ENCODE measurements around the gene RNF149.
A peak's percentile ranks its signal among the peaks of the same experiment; 100 is the strongest.

Gene RNF149

DNA sequence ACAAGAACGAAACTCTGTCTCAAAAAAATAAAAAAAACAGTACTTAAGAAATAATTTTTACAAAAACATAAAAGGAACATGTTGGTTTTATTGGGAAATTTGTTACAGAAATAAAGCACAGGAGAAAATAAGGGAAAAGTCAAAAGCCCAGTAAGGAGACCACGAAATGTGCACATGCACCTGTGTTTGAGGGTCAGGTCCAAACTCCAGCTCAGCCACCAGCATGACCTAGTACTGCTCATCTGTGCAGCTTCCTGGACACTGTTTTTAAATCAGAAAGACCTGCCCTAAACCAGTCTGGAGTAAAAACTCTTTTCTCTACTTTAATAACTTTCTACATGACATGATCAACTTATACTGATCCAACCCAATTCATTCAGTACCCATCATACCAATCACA lies 21.2 kb downstream of the RNF149 start:
- no peak overlapping the region for H3K4me3 ChIP-seq (replicated peaks in 1 of 2; ENCODE audit: low read depth in 2 of 2, low read length in 2 of 2)
- DNase-seq (ENCODE audit: low read depth in 2 of 2): no peak
- TF ChIP-seq, protein P1, sequence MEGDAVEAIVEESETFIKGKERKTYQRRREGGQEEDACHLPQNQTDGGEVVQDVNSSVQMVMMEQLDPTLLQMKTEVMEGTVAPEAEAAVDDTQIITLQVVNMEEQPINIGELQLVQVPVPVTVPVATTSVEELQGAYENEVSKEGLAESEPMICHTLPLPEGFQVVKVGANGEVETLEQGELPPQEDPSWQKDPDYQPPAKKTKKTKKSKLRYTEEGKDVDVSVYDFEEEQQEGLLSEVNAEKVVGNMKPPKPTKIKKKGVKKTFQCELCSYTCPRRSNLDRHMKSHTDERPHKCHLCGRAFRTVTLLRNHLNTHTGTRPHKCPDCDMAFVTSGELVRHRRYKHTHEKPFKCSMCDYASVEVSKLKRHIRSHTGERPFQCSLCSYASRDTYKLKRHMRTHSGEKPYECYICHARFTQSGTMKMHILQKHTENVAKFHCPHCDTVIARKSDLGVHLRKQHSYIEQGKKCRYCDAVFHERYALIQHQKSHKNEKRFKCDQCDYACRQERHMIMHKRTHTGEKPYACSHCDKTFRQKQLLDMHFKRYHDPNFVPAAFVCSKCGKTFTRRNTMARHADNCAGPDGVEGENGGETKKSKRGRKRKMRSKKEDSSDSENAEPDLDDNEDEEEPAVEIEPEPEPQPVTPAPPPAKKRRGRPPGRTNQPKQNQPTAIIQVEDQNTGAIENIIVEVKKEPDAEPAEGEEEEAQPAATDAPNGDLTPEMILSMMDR (IDR thresholded peaks at IDR 0.05; ENCODE audit: low read depth, low read length): no peak

DNA sequence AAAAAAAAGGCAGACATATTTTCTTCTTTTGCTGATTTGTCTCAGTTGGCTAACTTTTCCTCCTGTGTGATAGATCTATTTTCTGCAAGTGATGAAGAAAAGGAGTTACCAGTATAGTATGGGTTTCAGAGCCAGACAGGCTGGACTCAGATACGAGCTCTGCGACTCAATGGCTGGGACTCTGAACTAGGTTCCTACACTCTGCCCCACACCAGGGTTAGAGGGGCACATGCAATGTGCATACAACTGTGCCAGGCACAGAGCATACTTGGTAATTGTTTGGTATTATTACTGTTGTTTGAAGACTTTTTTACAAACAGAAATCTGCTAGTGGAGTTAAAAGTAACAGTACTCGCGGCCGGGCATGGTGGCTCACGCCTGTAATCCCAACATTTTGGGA lies 21.8 kb downstream of the RNF149 start:
- TF ChIP-seq, protein P1 (IDR thresholded peaks at IDR 0.05; ENCODE audit: low read depth, low read length): no peak
- no peak for DNase-seq (ENCODE audit: low read depth in 2 of 2)
- no peak overlapping the region for H3K4me3 ChIP-seq (replicated peaks in 1 of 2; ENCODE audit: low read depth in 2 of 2, low read length in 2 of 2)

DNA sequence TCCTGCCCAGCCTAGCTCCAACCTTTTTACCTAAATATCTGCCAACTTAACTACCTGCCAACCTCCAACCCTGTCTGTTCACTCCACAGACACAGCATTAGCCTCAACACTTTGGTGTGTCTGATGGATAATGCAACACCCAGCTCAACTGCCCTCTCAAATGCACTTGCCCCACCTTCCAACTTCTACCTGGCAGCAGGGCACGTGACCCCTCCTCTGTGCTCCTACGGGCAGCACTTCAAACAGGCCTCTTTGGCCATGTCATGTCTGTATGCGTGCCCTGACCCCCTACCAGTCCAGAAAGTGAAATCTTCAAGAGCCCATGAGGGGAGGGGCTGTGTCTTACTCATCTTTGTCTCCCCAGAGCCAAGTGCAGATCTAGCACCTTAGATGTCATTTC lies 25.5 kb downstream of the RNF149 start:
- TF ChIP-seq, protein P1 (IDR thresholded peaks at IDR 0.05; ENCODE audit: low read depth, low read length): no peak
- DNase-seq (ENCODE audit: low read depth in 2 of 2): no peak
- no peak overlapping the region for H3K4me3 ChIP-seq (replicated peaks in 1 of 2; ENCODE audit: low read depth in 2 of 2, low read length in 2 of 2)

DNA sequence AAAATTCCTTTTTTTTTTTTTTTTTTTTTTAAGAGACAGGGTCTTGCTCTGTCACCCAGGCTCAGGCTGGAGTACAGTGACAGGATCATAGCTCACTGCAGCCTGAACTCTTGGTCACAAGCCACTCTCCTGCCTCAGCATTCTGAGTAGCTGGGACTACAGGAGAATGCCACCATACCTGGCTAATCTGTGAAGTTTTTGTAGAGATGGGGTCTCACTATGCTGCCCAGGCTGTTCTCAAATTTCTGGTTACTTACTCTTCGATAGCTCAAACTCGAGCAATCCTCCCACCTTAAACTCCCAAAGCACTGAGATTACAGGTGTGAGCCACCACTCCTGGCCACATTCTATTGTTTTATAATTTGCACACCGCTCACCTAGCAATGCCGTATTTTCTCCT lies 27.0 kb downstream of the RNF149 start:
- no peak for DNase-seq (ENCODE audit: low read depth in 2 of 2)
- TF ChIP-seq, protein P1 (IDR thresholded peaks at IDR 0.05; ENCODE audit: low read depth, low read length): no peak
- H3K4me3 ChIP-seq (replicated peaks in 1 of 2; ENCODE audit: low read depth in 2 of 2, low read length in 2 of 2): no peak overlapping the region

DNA sequence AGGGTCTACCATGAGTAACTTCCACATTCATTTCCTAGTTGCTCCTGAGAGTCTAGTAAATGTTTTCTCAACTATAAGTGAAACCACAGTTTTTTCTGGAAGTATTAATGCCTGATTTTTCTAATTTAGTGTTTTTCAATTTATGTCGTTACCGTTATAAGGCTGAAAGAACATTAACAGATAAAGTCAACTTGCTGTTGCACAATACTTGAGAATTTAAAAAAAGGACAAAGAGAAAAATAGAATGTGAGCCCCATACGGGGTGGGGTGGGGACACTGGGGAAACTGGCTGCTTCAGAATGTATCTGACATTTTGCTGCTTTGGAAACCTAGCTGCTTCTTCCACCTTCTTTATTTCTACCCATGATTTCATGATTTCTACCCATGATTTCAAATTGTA lies 29.6 kb downstream of the RNF149 start:
- no peak for DNase-seq (ENCODE audit: low read depth in 2 of 2)
- H3K4me3 ChIP-seq (replicated peaks in 1 of 2; ENCODE audit: low read depth in 2 of 2, low read length in 2 of 2): no peak overlapping the region
- TF ChIP-seq, protein P1 (IDR thresholded peaks at IDR 0.05; ENCODE audit: low read depth, low read length): no peak

DNA sequence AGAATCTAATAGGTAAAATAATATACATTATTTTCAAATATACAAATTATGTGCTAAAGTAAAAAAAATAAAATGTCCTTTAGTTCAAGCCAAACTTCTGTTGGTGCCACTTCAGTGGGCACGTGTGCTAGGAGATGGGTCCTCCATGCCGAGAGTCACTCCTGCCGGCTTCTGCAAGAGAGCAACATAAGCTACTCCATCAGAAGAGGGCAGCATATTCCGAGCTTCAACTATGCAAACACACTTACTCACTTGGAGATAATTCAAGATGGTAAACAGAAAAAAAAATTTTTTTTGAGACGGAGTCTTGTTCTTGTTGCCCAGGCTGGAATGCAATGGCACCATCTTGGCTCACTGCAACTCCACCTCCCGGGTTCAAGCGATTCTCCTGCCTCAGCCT lies 31.4 kb downstream of the RNF149 start:
- TF ChIP-seq, protein P1 (IDR thresholded peaks at IDR 0.05; ENCODE audit: low read depth, low read length): peak; percentile 7
- DNase-seq (ENCODE audit: low read depth in 2 of 2): peak; percentile 15 to 54
- H3K4me3 ChIP-seq (replicated peaks in 1 of 2; ENCODE audit: low read depth in 2 of 2, low read length in 2 of 2): no peak overlapping the region

DNA sequence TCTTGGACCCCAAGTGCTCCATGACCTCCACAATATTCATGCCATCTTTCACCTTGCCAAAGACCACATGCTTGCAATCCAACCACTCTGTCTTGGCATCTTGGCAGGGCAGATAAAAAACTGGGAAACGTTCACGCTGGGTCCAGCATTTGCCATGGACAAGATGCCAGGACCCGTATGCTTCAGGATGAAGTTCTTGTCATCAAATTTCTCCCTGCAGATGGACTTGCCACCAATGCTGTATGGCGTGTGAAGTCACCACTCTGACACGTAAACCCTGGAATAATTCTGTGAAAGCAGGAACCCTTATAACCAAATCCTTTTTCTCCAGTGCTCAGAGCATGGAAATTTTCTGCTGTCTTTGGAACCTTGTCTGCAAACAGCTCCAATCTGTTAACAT lies 34.4 kb downstream of the RNF149 start:
- TF ChIP-seq, protein P1 (IDR thresholded peaks at IDR 0.05; ENCODE audit: low read depth, low read length): no peak
- no peak overlapping the region for H3K4me3 ChIP-seq (replicated peaks in 1 of 2; ENCODE audit: low read depth in 2 of 2, low read length in 2 of 2)
- DNase-seq (ENCODE audit: low read depth in 2 of 2): no peak
